Uterus (tissue), 4 donors: ENCODE data around the gene ST6GALNAC3. TPM values are rescaled to one million over a fixed set of nuclear protein-coding genes. Genes with fewer than 3 reads are reported as not detected.
"Not testable (repeated sequence)": the region's sequence is repeated elsewhere in the genome, so short reads cannot be mapped to it uniquely, and the experiment has no call there.

Source experiments
- DNase-seq, 2 donors: peaks; one replicate each; pipeline ENCODE4 v3.0.0-alpha.2; 2019 to 2020
- H3K27ac ChIP-seq, 2 donors: fragments of 200-600 bp; sonication (generic); 1 replicate in 1 of 2; 2 replicates in 1 of 2; pipeline ENCODE4 v1.5.1; 2016 to 2018
- H3K27me3 ChIP-seq, 2 donors: fragments of 200-600 bp; sonication (generic); one replicate each; pipeline ENCODE4 v1.5.1; 2018 to 2019; ENCODE audit warnings: control low read depth in 1 of 2
- H3K36me3 ChIP-seq, 2 donors: fragments of 200-600 bp; sonication (generic); one replicate each; pipeline ENCODE4 v1.5.1; 2019; ENCODE audit warnings: control low read depth in 1 of 2
- H3K4me1 ChIP-seq, 2 donors: fragments of 200-600 bp; sonication (generic); one replicate each; pipeline ENCODE4 v1.5.1; 2018 to 2019; ENCODE audit warnings: control low read depth in 1 of 2
- H3K4me3 ChIP-seq, 2 donors: fragments of 200-600 bp; sonication (generic); 1 replicate in 1 of 2; 2 replicates in 1 of 2; pipeline ENCODE4 v1.5.1; 2018 to 2019; ENCODE audit warnings: mild to moderate bottlenecking in 1 of 2
- H3K9me3 ChIP-seq, 2 donors: fragments of 200-600 bp; sonication (generic); one replicate each; pipeline ENCODE4 v1.5.1; 2019; ENCODE audit warnings: control low read depth in 1 of 2
- CTCF ChIP-seq, 4 experiments: fragments of 200-600 bp in 2 of 4; fragments of 450-650 bp in 2 of 4; sonication (generic) in 2 of 4; IDR thresholded peaks; one replicate each; pipeline ENCODE4 v1.5.1; 2016 to 2019; ENCODE audit warnings: antibody characterized with exemption in 4 of 4, mild to moderate bottlenecking in 2 of 4, moderate library complexity in 1 of 4
- POLR2A ChIP-seq, 2 donors: fragments of 450-650 bp; IDR thresholded peaks; one replicate each; pipeline ENCODE4 v1.6.1; 2016; ENCODE audit warnings: antibody characterized with exemption in 2 of 2, mild to moderate bottlenecking in 1 of 2, moderate library complexity in 1 of 2
- intact Hi-C: fragments of 100-400 bp; cut with DNase I; formaldehyde crosslinking; loops from one replicate; pipeline ENCODE4 v1.15.1; 2023; ENCODE audit warnings: low total_unique reads
- total RNA-seq, 4 donors: library from RNA; depleted of rRNA in 3 of 4; stranded (reverse); fragments of >200 nt in 3 of 4; gene quantifications; one replicate each; pipeline versions ENCODE4 v1.1.0 to v1.2.4, GENCODE V29; 2014 to 2023
- donor health status: DM: yes; HTN: yes; CAD: no.

ST6GALNAC3 gene
- total RNA-seq, 4 donors from 2014 or later, result 6.7 to 43.4 (median 21.1) TPM

DNA sequence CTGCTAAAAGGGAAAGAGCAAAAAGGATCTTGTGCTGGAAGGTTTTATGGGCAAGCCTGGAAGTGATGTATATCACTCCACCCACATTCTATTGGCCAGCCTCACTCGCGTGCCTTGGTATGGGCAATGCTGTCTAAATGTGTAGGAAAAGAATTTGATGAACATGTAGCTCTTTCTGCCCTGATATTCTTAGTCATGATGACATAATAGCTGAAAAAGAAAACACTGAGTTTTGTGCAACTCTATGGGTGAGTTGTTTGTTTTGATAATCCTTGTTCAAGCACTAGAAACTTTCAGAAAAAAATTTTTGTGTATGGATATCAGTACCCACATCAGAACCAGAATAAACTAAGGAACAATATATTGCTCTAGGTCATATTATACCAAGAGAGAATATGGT, 561.2 kb downstream of the ST6GALNAC3 start:
- H3K4me1 ChIP-seq, result no peaks in the 10 kb centered on the region
- no peak for DNase-seq

DNA sequence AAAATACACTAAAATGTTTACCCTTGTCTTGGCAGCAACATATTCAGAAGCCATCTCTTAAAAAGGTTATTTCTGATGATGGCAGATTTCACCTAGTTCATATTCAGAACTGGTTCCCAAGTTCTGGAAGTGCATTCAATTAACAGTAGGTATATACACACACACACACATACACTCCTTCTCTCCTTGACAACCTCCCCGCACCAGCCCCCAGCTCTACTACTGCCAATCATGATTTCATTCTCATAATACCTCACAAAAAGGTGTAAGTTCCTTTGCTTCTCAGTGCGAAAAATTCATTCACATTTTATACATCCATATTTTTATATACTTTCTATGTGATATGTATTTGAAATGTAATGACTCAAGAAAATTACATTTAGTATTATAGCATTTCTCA, 564.6 kb downstream of the ST6GALNAC3 start:
- TF ChIP-seq POLR2A (IDR thresholded peaks at IDR 0.05) (no peak), CTCF (IDR thresholded peaks at IDR 0.05) (no peak)
- DNase-seq, result no peak
- no peaks in the 10 kb centered on the region for H3K4me1 ChIP-seq
- intact Hi-C loops, result no loop called here
- H3K9me3 ChIP-seq, result no peaks in the 10 kb centered on the region
- no peak overlapping the region for H3K27ac ChIP-seq
- H3K4me3 ChIP-seq, result no peak overlapping the region
- no peaks in the 10 kb centered on the region for H3K36me3 ChIP-seq
- no peaks in the 10 kb centered on the region for H3K27me3 ChIP-seq

More for the DNA sequence above, 561.2 kb downstream of the ST6GALNAC3 start:
- H3K27me3 ChIP-seq, result no peaks in the 10 kb centered on the region
- intact Hi-C loops, result no loop called here
- no peak overlapping the region for H3K27ac ChIP-seq
- TF ChIP-seq POLR2A (IDR thresholded peaks at IDR 0.05) (no peak), CTCF (IDR thresholded peaks at IDR 0.05) (no peak)
- H3K4me3 ChIP-seq, result no peak overlapping the region
- H3K9me3 ChIP-seq, result no peaks in the 10 kb centered on the region
- no peaks in the 10 kb centered on the region for H3K36me3 ChIP-seq

DNA sequence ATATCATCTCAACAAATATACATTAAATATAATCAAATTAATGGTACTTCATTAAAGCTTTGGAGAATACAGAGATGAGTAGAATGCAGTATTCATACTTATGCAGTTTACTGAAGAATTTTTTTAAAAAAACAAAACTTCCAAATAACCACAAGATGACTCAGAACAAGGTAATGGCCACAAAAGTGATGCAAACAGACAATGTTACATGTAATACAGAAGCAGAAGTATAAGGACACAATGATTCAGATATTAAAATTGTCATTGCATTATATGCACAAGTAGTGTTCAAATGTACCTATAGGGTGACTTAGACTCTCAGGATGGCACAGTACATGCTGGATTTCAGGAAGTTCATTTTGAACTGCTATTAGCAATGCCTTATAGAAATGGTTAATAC, 565.5 kb downstream of the ST6GALNAC3 start:
- Histone ChIP-seq H3K4me1 (no peaks in the 10 kb centered on the region), H3K9me3 (no peaks in the 10 kb centered on the region), H3K36me3 (no peaks in the 10 kb centered on the region), H3K27me3 (no peaks in the 10 kb centered on the region), H3K27ac (no peak overlapping the region), H3K4me3 (no peak overlapping the region)
- no peak for DNase-seq
- no peak for TF ChIP-seq POLR2A (IDR thresholded peaks at IDR 0.05)
- no peak for TF ChIP-seq CTCF (IDR thresholded peaks at IDR 0.05)
- intact Hi-C loops, result no loop called here

DNA sequence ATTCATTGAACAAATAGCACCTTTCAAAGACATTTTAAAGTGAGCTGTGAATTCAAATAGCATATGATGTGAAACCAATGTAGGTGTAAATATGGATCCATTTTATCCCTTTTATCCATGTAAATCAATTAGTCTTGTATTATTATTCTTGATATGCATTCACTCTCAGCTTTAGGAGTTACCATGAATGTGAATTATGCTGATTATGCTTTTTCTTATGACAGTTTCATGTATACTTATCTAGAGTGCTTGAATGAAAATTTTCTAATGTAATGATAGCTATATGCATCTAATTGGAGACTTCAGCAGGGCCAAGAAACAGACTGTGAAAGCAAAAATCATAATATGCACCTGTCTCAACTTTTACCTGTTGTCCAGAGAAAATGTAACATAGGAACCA, 566.2 kb downstream of the ST6GALNAC3 start:
- no peak overlapping the region for H3K4me3 ChIP-seq
- H3K9me3 ChIP-seq, result no peaks in the 10 kb centered on the region
- intact Hi-C loops, result no loop called here
- no peaks in the 10 kb centered on the region for H3K4me1 ChIP-seq
- TF ChIP-seq CTCF (IDR thresholded peaks at IDR 0.05) (no peak), POLR2A (IDR thresholded peaks at IDR 0.05) (no peak)
- no peak overlapping the region for H3K27ac ChIP-seq
- no peaks in the 10 kb centered on the region for H3K27me3 ChIP-seq
- no peaks in the 10 kb centered on the region for H3K36me3 ChIP-seq
- no peak for DNase-seq

GRCh38 chr1:76644139-76644538, 569.6 kb downstream of the ST6GALNAC3 start:
- Histone ChIP-seq H3K4me1 (no peaks in the 10 kb centered on the region), H3K9me3 (no peaks in the 10 kb centered on the region), H3K36me3 (no peaks in the 10 kb centered on the region), H3K27ac (no peak overlapping the region), H3K4me3 (no peak overlapping the region), H3K27me3 (no peaks in the 10 kb centered on the region)
- intact Hi-C loops, result no loop called here
- TF ChIP-seq POLR2A (IDR thresholded peaks at IDR 0.05) (no peak), CTCF (IDR thresholded peaks at IDR 0.05) (no peak)
- no peak for DNase-seq

DNA sequence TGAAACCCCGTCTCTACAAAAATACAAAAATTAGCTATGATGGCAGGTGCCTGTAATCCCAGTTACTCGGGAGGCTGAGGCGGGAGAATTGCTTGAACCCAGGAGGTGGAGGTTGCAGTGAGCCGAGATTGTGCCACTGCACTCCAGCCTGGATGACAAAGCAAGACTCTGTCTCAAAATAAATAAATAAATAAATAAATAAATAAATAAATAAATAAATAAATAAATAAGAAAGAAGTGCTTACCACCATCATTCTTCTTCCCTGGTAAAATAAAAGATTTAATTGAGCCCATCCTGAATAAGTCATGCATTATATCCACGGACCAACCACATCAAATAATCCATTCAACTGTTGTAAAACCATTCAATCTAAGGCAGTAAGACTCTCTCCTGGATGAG, 578.3 kb downstream of the ST6GALNAC3 start:
- H3K36me3 ChIP-seq, H3K4me3 ChIP-seq, DNase-seq, H3K27ac ChIP-seq, H3K9me3 ChIP-seq, intact Hi-C loops, H3K27me3 ChIP-seq, H3K4me1 ChIP-seq: not testable (repeated sequence)
